ENCODE data around the gene LTO1.
A peak's percentile ranks its signal among the peaks of the same experiment; 100 is the strongest.

The LTO1 gene, protein sequence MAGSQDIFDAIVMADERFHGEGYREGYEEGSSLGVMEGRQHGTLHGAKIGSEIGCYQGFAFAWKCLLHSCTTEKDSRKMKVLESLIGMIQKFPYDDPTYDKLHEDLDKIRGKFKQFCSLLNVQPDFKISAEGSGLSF

DNA sequence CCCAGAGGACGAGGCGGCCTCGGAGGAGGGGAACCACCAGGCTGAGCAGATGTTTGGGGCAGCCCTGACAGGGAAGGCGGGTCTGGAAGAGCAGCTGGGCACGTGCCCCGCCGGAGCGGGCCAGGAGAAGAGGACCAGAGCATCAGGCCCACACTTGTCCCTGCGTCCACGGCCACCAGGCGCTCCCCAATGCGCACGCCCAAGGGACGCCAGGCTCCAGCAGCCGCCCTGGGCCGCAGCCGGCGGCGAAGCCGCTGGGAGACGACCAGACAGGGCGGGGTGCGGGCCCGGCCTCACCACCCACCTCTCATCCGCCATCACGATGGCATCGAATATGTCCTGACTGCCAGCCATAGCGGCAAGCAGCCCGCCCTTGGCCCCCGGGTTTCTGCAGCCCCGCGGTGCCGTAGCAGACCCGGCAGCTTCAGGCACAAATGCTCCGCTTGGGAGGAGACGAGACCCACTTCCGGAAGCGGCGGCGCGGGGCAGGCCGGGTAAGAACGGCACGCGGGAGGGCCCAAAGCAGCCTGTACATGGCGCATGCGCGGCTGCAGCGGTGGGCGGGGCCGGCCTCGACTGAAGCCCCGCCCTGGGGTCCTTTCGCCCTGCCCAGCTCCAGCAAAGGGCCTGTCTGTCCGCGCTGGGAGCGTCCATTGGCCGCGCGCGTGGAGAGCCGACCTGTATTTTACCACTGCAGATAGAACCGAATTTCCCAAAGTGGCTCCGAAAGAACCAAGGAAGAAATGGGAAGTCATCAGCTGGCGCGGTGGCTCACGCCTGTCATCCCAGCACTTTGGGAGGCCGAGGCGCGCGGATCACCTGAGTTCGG is at the start of gene LTO1:
Gene LTO1, minus strand, starts transcription at position 468 of the 829 bp plus-strand sequence. Its CDS starts 114 bp downstream, at position 354.
- peak; percentile 94 for DNase-seq

DNA sequence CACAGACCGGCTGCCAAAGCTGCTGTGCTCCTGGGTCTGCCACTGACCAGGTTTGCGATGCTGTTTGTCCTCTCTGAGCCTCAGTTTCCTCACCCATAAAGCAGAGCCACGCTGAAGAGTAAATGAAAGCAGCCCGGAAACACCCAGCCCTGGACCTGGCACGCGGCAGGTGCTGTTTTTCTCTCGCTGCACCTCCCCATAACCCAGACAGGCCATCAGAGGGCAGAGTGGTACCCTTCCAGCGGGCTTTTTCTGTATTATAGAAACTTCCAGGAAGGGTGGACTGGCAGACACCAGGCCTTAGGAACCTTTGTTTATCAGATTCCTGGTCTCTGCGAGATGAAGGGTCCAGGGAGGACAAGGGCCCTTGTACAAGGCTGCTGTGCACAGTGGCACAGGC is 46.6 kb upstream of the LTO1 start:
- DNase-seq, result no peak

DNA sequence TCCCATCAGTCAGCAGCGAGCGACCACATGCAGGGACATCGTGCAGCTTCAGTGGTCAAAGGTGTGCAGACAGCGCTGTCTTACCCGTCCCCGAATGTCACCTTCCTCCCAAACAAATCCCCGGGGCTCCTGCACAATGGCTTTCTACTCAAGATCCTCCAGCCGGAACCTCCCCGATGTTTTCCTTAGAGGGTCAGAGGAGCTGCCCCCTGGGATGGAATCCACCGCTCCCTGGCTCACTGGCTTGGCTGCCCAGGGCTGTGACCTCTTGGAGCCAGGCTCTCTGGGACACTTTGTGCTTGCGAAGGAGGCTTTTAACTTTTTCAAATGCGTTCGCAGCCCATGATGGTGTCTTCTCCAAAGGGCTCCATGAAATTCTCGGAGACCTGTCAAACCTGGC is 46.0 kb upstream of the LTO1 start:
- no peak for DNase-seq

DNA sequence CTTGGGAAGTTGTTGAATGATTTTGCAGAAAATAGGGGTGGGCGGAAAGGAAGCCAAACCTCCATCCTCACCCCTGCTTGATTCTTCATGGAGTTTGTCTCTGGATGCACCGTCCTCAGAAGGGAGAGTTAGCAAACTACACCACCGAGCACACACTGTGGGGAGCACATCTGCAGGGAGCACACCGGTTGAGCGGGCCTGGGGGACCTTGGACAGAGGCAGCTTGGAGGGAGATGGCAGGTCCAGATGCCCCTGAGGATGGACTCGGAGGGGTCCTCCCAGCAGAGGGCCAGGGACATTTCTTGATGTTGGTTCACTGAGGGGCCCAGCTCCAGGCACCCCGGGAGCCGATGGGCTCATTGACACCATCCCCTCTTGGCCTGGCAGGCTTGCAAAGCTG is 43.8 kb upstream of the LTO1 start:
- no peak for DNase-seq

DNA sequence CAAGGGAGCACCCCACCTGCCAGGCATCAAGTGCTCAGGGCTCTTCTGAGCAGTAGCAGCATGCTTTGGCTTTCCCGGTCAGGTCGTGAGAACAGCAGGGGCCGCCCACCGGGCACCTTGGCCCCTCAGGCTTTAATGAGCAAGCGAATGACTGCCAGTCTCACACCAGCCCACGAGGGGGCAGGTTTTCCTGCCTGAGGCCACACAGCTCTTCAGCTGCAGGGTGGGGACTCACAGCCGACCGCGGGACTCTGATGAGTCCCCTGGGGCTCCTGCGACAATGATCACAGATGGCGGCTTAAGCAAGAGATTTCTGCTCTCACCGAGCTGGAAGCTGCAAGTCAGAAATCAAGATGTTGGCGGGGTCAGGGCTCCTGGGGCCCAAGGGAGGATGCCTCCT is 43.0 kb upstream of the LTO1 start:
- no peak for DNase-seq

DNA sequence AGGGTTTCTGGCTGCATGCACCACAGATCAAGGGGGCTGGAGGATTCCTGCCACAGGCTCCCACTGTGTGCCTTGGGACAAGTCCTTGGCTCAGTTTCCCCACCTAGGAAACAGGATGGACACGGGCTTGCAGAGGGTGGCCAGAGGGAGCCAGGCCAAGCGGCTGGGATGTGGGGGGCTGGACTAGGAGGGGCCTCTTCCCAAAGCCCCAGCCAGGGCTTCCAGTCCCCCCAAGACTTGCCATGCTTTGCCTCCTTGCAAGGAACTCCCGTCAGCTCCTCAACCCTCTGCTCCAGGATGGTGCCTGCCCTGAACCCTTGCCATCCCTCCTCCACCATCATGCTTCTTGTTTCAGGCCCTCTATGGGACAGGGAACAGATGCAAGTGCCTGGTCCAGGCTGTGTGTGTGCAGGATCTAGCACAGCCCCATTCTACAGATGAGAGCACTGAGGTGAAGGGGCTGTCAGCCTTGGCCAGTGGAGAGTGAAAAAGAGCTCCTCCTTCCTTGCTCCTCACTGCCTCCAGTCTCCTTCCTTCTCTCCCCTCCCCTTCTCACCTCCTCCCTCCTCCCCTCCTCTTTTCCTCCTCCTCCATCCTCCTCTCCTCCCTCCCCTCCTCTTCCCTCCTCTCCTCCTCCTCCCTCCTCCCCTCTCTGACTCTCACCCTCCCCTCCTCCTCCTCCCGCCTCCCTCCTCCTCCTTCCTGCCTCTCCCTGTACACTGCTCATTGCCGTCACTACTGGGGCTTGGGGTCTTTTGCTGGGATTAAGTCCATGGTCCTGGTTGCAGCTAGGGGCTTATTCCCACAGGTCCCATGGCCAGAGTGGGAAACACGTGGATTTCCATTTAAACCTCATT is 42.0 kb upstream of the LTO1 start:
- DNase-seq, result no peak

DNA sequence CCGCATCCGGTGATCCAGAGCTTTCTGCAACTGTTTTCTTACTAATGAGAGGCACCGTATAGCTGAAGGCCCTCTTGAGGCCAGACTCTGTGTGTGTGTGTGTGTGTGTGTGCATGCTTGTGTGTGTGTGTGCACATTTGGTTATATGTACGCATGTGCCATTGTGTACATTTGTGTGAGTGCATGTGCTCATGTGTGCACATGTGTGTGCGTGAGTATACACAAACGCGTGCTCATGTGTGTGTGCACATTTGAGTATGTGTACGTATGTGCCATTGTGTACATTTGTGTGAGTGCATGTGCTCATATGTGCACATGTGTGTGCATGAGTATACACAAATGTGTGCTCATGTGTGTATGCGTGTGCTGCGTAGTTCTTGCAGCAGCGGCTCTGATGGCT is 40.9 kb upstream of the LTO1 start:
- DNase-seq, result no peak

DNA sequence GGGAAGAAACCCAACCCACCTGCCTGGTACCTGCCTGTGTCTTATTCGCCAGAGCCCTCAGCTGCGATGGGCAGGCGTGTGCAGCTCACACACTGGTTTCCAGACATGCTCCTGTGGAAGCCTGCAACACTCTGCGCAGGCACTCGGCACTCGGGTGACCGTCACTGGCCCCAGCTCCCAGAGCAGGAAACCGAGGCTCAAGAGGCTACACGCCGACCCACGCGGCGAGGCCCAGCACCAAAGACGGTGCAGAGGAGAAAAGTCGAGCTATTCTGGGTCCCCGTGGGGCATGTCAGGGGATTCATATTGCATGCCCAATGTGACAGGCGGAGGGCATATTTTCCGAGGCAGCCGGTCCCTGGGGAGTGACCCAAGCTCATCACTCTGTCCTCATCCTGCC is 40.3 kb upstream of the LTO1 start:
- no peak for DNase-seq

DNA sequence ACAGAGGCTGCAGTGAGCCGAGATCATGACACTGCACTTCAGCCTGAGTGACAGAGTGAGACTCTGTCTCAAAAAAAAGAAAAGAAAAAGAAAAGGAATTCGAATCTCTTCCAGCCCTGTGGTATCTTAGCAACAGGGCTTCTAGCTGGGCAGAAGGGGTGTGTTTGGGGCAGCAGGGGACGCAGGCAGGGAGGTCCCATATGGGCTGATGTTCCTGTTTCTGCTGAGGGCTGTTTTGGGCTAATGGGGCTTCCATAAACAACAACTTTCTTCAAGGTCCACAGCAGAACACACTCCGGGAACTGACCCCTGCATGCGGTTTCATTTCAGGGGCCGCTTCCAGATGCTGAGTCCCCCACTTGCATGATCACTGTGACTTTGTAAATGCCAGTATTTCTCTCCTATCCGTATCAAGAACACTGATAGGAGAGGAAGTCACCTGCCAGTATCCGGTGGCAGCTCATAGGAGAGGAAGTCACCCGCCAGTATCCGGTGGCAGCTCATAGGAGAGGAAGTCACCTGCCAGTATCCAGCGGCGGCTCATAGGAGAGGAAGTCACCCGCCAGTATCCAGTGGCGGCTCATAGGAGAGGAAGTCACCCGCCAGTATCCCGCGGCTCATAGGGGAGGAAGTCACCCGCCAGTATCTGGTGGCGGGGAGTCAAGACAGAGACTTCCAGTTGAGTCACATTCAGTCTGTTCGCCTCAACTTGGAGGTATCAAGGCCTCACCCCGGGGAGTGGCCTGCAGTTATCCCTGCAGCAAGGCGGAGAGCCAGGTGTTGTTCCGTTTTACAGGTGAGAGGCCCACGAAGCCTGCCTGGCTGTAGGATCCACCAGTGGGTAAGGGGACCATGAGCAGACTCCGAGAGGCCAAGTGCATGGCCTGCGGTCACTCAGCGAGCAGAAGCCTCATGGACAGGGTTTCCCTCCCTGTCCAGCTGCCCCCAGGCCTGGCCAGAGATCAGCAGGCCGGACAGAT is 37.0 kb upstream of the LTO1 start:
- DNase-seq, result no peak

DNA sequence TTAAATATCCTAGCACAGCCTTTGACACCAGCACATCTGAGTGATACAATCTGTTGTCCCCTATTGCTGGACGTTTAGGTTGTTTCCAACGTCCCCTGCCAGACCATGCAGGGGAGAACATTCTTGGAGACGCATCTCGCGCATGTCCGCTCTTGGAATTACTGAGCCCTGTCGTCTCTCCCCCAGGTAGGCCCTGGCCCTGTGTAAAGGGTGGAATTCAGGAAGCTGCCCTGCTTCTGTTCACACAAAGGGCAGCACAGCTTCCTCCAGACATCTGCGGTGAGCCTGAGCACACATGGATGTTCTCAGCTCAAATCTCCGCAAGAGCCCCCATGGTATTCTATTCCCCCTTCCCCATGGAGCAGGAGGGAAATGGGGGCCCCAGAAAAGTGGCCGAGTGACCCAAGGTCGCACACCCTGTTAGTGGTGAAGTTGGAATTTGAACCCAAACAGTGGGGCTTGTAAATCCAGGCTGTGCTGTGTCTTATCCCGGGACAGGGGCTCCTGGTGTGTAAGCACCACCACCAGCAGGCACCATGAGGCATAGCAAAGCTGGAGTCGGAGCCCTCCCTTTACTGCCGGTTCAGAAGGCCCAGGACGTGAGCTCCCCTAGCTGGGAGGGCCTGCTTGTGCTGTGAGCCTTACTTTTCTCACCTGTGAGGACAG is 33.7 kb upstream of the LTO1 start:
- no peak for DNase-seq

DNA sequence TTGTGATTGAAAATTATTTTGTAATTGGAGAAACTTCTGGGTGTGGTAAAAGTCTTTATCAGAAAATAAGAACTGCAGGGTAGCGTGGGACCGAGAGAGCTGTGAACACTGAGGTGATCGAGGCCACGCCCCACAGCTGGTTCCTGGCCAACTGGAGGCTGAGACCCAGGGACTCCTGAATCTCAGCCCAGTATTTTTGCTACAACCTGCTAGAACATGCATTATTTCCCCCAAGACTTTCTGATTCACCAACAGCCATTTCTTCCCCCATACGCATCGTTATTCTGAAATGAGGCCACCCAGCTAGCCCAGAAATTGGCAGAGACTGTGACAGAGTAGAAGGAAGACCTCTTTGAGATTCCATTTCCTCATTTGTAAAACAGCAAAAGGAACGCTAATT is 32.0 kb upstream of the LTO1 start:
- no peak for DNase-seq

DNA sequence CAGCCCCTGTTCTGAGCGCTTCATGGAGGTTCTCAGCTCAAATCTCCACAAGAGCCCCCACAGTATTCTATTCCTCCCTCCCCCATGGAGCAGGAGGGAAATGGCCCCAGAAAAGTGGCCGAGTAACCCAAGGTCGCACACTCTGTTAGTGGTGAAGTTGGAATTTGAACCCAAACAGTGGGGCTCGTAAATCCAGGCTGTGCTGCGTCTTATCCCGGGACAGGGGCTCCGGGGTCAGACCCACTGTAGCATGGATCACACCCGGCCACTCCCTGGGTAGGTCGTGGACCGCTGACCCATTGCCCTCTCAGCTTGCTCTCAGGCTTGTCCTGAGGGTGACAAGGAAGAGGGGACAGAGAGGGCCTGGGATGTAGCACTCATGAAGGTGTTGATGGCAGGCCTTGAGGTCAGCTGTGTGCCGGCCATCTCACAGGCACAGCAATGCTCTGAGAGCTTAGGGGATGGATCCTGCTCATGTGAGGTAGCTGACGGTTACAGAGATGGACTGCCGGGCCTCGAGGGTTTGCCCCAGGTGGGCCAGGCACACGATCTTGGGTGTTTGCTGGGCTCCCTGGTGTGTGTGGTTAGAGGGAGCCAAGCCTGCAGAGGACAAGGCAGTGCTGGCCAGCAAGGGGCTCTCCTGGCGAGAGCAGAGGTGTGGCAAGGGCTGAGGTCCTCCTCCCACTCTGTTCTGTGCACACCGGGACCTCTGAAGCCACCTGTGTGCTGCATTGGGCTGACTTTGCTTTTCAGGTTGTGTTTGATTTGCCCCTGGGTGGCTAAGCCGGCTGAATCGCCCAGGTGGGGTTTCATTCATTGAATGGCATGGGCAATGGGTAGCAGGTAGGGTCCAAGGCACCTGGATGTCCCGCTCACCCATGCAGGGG is 31.0 kb upstream of the LTO1 start:
- no peak for DNase-seq

DNA sequence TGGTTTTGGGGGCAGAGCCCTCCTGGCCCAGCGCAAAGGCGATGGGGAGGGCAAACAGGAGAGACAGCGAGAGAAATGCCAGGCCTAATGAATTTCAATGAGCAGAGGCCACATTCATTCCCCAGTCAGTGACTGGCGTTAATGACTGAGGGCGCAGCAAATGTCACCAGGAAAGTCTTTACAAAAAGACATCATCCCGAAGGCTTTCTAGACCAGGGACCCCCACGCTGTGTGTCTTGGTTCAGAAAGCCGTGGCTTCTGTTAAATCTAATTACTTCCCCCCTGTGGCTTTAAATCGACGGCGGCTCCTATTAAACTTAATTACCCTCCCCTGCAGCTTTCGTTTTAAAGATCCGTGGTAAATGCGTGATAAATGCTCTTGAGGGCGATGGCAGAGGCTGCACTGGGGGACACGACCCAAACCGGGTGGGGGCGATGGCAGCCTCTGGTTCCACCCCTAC is 30.2 kb upstream of the LTO1 start:
- no peak for DNase-seq

DNA sequence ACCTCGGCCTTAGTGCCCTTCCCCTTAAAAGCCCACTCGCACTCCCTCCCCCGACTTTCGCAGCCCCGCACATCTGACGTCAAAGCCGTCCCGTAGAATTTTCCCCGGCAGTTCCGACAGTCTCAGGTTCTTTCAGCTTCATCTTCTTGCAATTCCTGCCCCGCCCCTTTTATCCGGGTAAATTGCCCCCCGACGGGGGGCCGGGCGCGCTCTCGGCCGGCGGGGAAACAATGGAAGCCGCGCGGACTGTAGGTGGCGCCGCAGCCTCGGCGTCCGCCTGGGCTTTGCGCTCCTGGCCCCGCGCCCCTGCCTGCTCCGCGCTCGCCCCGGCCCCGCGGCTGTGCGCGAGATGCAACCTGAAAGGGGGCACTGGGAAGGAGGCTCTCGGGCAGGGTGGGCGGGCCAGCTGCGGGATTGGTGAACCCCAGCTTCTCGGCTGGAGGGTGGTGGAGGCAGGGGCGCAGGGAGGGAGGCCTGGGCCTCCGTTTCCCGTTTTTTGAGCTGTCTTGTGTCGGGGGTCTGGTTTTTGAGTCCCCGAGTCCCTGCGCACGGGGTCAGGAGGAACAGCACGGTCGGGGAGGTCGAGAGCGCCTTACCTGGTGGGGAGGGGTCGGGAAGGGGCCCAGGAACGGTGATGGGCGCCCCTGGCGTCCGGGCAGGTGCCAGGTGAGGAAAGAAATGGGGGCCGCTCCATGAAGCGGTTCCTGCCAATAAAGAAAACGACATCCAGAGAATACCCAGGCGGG is 29.5 kb upstream of the LTO1 start:
- no peak for DNase-seq

DNA sequence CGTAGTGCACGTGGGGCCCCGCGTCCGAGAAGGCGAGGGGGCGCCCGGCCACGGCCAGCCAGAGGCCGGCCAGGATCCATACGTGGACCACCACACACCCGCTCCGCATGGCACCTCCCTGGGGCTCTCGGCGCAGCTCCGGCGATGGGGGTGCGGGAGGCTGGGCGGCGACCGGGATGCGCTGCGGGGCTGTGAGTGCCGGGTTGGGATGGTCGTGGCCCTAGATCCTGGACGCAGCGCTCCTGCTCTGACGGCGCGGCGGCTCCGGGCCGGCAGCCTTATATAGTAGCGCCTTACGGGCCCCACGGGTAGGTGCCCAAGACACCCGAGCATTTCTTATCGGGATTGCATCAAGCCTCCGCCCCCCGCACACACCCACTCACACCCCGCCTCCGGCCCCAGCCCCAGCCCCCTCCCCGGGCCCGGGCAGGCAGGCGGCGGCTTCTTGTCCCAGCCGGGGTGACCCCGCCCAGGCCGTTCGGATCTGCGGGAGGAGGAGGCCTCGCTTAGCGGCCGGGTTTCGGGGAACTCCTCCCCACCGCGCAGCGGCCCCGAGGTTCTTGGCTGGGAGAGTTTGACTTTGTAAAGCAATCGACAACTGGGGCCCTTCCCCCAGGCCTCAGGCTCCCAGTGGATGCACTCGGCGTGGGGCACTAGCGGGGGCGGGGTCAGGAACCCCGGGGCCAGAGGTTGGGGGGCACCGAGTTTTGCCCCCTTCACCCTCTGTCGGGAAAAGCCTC is 28.8 kb upstream of the LTO1 start, which contains the start of gene FGF19:
Gene FGF19, minus strand, starts transcription at position 255 of the 740 bp plus-strand sequence. Its CDS starts 146 bp downstream, at position 109.
- DNase-seq, result no peak

DNA sequence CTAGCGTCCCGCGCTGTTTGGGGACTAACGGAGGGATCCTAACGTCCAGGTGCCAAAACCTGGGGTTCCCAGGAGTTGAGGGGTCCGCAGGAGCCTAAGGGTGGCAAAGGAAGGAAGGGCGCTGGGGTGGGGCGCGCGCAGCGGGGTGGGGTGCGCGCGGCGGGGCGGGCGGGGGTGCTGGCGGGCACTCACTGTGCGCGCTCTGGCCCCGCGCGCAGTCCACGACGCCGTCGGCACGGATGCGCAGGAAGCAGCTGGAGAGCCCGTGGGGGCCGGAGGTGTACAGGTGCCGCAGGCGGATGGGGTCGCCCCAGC is 28.3 kb upstream of the LTO1 start:
- DNase-seq, result no peak

DNA sequence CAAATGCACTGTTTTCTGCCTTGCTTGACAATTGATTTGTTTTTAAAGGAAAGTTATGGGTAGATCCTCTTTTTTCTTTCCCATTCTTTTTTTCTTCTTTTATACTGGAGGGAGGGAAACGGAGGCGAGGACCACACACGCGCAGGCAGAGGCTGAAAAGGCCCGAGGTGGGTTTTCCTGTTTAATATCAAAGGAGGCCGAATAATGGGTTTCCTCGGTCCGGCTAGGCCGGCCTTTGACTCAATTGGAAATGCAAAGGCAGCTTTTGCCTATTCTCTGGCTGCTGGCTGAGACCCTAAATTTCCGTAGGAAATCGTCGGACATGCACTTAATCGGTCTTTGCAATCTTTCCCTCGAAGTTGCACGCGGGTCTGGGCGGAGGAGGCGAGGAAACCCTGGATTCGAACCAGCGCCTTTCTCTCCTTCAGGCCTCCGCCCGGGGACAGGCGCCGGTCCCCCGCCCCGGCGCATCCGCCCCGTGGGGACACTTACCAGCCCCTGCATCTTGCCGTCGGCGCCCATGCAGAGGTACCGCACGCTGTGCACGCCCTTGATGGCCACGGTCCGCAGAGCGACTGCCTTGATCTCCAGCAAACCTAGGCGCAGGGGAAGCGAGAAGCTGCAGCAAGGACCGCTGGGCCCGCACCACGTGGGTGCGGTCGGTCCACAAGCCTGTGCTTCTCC is 27.8 kb upstream of the LTO1 start:
- DNase-seq, result no peak

DNA sequence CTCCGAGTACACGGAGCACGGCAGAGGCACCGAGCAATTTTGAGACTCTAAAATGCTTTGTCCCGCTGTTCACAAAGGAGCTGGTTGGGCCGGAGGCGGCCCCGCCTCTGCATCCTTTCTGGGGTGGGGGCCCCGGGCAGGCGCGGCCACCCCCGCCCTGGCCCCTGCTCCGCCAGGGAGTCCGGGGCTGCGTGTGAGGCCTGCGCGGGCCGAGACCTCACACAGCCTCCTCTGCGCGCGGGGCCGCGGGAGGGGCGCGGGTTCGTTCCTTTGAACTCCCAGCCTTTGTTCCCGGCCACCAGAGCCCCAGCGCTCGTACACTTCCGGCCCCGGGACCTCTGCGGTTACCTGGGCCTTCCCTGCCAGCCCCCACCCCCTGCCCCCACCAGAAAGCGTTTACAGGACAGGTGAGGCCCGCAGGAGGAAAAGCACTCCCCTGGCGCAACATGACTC is 27.1 kb upstream of the LTO1 start:
- no peak for DNase-seq

Measured in activated naive CD4-positive, alpha-beta T cell treated with Interleukin-2 at 50 U/mL for 16 hours (primary cell).